Upper lobe of right lung (tissue), 1 donor: ENCODE results near the gene MRPL46. TPM values are rescaled to one million over a fixed set of nuclear protein-coding genes. Genes with fewer than 3 reads are reported as not detected.
A peak's percentile ranks its signal among the peaks of the same experiment; 100 is the strongest.
"Not testable (repeated sequence)": the region's sequence is repeated elsewhere in the genome, so short reads cannot be mapped to it uniquely, and the experiment has no call there.

Experiments
- ATAC-seq: fragments of 200-7000 bp; cut with Tn5 transposase; one replicate; pipeline ENCODE4 v1.9.1; 2020; ENCODE audit warnings: mild to moderate bottlenecking, moderate library complexity
- DNase-seq: peaks from one replicate; pipeline ENCODE4 v3.0.0-alpha.2; 2020
- H3K27ac ChIP-seq: fragments of 200-600 bp; one replicate; pipeline ENCODE4 v1.8.0; 2022
- H3K27me3 ChIP-seq: fragments of 200-600 bp; one replicate; pipeline ENCODE4 v1.8.0; 2022; ENCODE audit warnings: mild to moderate bottlenecking
- H3K36me3 ChIP-seq: fragments of 200-600 bp; one replicate; pipeline ENCODE4 v1.8.0; 2022
- H3K4me1 ChIP-seq: fragments of 200-600 bp; one replicate; pipeline ENCODE4 v1.8.0; 2022
- H3K4me3 ChIP-seq: fragments of 200-600 bp; one replicate; pipeline ENCODE4 v1.8.0; 2022; ENCODE audit warnings: mild to moderate bottlenecking
- H3K9me3 ChIP-seq: fragments of 200-600 bp; one replicate; pipeline ENCODE4 v1.8.0; 2022
- CTCF ChIP-seq: fragments of 200-600 bp; IDR thresholded peaks from one replicate; pipeline ENCODE4 v1.8.0; 2022; ENCODE audit warnings: antibody characterized with exemption
- intact Hi-C: fragments of 100-400 bp; cut with DNase I; formaldehyde crosslinking; loops from one replicate; pipeline ENCODE4 v1.11.0; 2022
- total RNA-seq: library from RNA; stranded (reverse); fragmentation: NEBNext Ultra II Directional; extraction: Animal tissue kit (Norgen Biotek cat#: 25700); gene quantifications from one replicate; pipeline ENCODE4 v1.2.1, GENCODE V29; 2021
- donor health status: DM: no; HTN: yes; CAD: no; lungs with severe emphysema.

MRPL46 gene
- total RNA-seq, 1 donor from 2014 or later: 17.0 TPM

- Histone ChIP-seq H3K36me3 (peaks cover 37% of the 10 kb centered on the region), H3K4me3 (no peak overlapping the region), H3K4me1 (no peaks in the 10 kb centered on the region), H3K9me3 (no peaks in the 10 kb centered on the region), H3K27ac (no peak overlapping the region), H3K27me3 (no peaks in the 10 kb centered on the region)
- ATAC-seq (no peak), DNase-seq (no peak)
- no peak for TF ChIP-seq CTCF
- intact Hi-C loops: no loop called here
Observed at GRCh38 chr15:88479169-88479568, 12.0 kb upstream of the MRPL46 start.

GRCh38 chr15:88477904-88478303 is 10.7 kb upstream of the MRPL46 start:
- TF ChIP-seq CTCF: no peak
- Histone ChIP-seq H3K27ac (no peak overlapping the region), H3K4me3 (no peak overlapping the region), H3K27me3 (no peaks in the 10 kb centered on the region), H3K9me3 (no peaks in the 10 kb centered on the region), H3K4me1 (no peaks in the 10 kb centered on the region), H3K36me3 (peaks cover 50% of the 10 kb centered on the region)
- no peak for ATAC-seq
- intact Hi-C loops: no loop called here
- DNase-seq: no peak

GRCh38 chr15:88477126-88477525 is 9.9 kb upstream of the MRPL46 start:
- ATAC-seq: no peak
- no peaks in the 10 kb centered on the region for H3K4me1 ChIP-seq
- H3K27me3 ChIP-seq: no peaks in the 10 kb centered on the region
- H3K36me3 ChIP-seq: peaks cover 55% of the 10 kb centered on the region
- no peaks in the 10 kb centered on the region for H3K9me3 ChIP-seq
- DNase-seq: no peak
- H3K4me3 ChIP-seq: no peak overlapping the region
- intact Hi-C loops: no loop called here
- no peak for TF ChIP-seq CTCF
- no peak overlapping the region for H3K27ac ChIP-seq

- ATAC-seq: no peak
- Histone ChIP-seq H3K27me3 (no peaks in the 10 kb centered on the region), H3K36me3 (peaks cover 55% of the 10 kb centered on the region), H3K9me3 (no peaks in the 10 kb centered on the region), H3K4me3 (no peak overlapping the region), H3K27ac (no peak overlapping the region), H3K4me1 (no peaks in the 10 kb centered on the region)
- peak; percentile 14 for TF ChIP-seq CTCF
- intact Hi-C loops: no loop called here
- no peak for DNase-seq
Observed at GRCh38 chr15:88476635-88477060, 9.5 kb upstream of the MRPL46 start.

- H3K27ac ChIP-seq, DNase-seq, intact Hi-C loops, H3K4me3 ChIP-seq, H3K4me1 ChIP-seq, ATAC-seq, H3K9me3 ChIP-seq, H3K27me3 ChIP-seq: not testable (repeated sequence)
- peaks cover 52% of the 10 kb centered on the region for H3K36me3 ChIP-seq
Observed at GRCh38 chr15:88473661-88474293, 6.6 kb upstream of the MRPL46 start.

- Histone ChIP-seq H3K27me3 (no peaks in the 10 kb centered on the region), H3K27ac (no peak overlapping the region), H3K9me3 (no peaks in the 10 kb centered on the region), H3K4me3 (no peak overlapping the region), H3K36me3 (peaks cover 37% of the 10 kb centered on the region), H3K4me1 (peaks cover 8% of the 10 kb centered on the region)
- no peak for DNase-seq
- ATAC-seq: no peak
- intact Hi-C loops: no loop called here
- TF ChIP-seq CTCF: no peak
Observed at GRCh38 chr15:88472225-88472624, 5.0 kb upstream of the MRPL46 start.
